ENCODE results near the gene HOXA9. TPM values are rescaled to one million over a fixed set of nuclear protein-coding genes. Genes with fewer than 3 reads are reported as not detected.

HOXA9 gene
- polyA plus RNA-seq, 1 donor (not counting 4 experiments of a cell fraction or from before 2014, with no cell fraction given), result 28.1 TPM

- Histone ChIP-seq H3K27ac (ENCODE audit: control insufficient read depth, insufficient read depth, low read length) (no peak overlapping the region), H3K27me3 (ENCODE audit: control insufficient read depth, extremely low read depth, insufficient read depth, low read length) (no peaks in the 10 kb centered on the region), H3K4me2 (ENCODE audit: control insufficient read depth, extremely low read depth, insufficient read depth, low read depth, low read length) (no peak overlapping the region), H3K9ac (ENCODE audit: control insufficient read depth, extremely low read depth, insufficient read depth, low read length) (no peak overlapping the region), H3K4me1 (ENCODE audit: control insufficient read depth, extremely low read depth, insufficient read depth, low read length) (peaks cover 44% of the 10 kb centered on the region), H4K20me1 (ENCODE audit: control insufficient read depth, extremely low read depth, insufficient read depth, low read length) (no peaks in the 10 kb centered on the region), H3K36me3 (ENCODE audit: control insufficient read depth in 2 of 2, extremely low read depth in 1 of 2, insufficient read depth in 2 of 2, low read length in 2 of 2) (no peaks in the 10 kb centered on the region), H3K4me3 (ENCODE audit: control insufficient read depth in 2 of 3, extremely low read depth in 1 of 3, insufficient read depth in 2 of 3, low read depth in 1 of 3, low read length in 3 of 3) (no peak overlapping the region), H3K9me1 (ENCODE audit: control insufficient read depth, extremely low read depth, insufficient read depth, low read length) (no peaks in the 10 kb centered on the region), H2AFZ (ENCODE audit: control insufficient read depth, low read length) (no peak overlapping the region), H3K79me2 (ENCODE audit: control insufficient read depth, insufficient read depth, low read length) (peaks cover 13% of the 10 kb centered on the region), H3K9me3 (ENCODE audit: control insufficient read depth, low read depth, low read length) (no peaks in the 10 kb centered on the region)
- no peak for TF ChIP-seq EZH2 (IDR thresholded peaks at IDR 0.05; ENCODE audit: low read length)
- TF ChIP-seq CTCF (optimal IDR thresholded peaks at IDR 0.05 in 1 of 3, IDR thresholded peaks at IDR 0.05 in 1 of 3, conservative IDR thresholded peaks at IDR 0.05 in 1 of 3; ENCODE audit: extremely low read depth in 1 of 3, insufficient read depth in 2 of 3, low read length in 3 of 3), result no peak
- dilution Hi-C loops (cut with MboI; ENCODE audit: extremely low pct_ligation_motif_present, low sequenced_read_pairs), result no loop called here
- DNase-seq (ENCODE audit: low read depth, low spot score), result no peak
- no peak for FAIRE-seq
Measured at GRCh38 chr7:27132214-27132613, 33.1 kb downstream of the HOXA9 start.

GRCh38 chr7:27131390-27131819 is 33.9 kb downstream of the HOXA9 start:
- peak overlapping the region; percentile 87 for H2AFZ ChIP-seq (ENCODE audit: control insufficient read depth, low read length)
- H3K27ac ChIP-seq (ENCODE audit: control insufficient read depth, insufficient read depth, low read length), result peak overlapping the region; percentile 90
- dilution Hi-C loops (cut with MboI; ENCODE audit: extremely low pct_ligation_motif_present, low sequenced_read_pairs), result no loop called here
- H3K36me3 ChIP-seq (ENCODE audit: control insufficient read depth in 2 of 2, extremely low read depth in 1 of 2, insufficient read depth in 2 of 2, low read length in 2 of 2), result no peaks in the 10 kb centered on the region
- H3K79me2 ChIP-seq (ENCODE audit: control insufficient read depth, insufficient read depth, low read length), result peaks cover 10% of the 10 kb centered on the region
- FAIRE-seq, result no peak
- no peak for DNase-seq (ENCODE audit: low read depth, low spot score)
- no peaks in the 10 kb centered on the region for H3K9me1 ChIP-seq (ENCODE audit: control insufficient read depth, extremely low read depth, insufficient read depth, low read length)
- peak overlapping the region; percentile 97 for H3K4me2 ChIP-seq (ENCODE audit: control insufficient read depth, extremely low read depth, insufficient read depth, low read depth, low read length)
- peak overlapping the region; percentile 93 for H3K9ac ChIP-seq (ENCODE audit: control insufficient read depth, extremely low read depth, insufficient read depth, low read length)
- TF ChIP-seq EZH2 (IDR thresholded peaks at IDR 0.05; ENCODE audit: low read length) (no peak), CTCF (optimal IDR thresholded peaks at IDR 0.05 in 1 of 3, IDR thresholded peaks at IDR 0.05 in 1 of 3, conservative IDR thresholded peaks at IDR 0.05 in 1 of 3; ENCODE audit: extremely low read depth in 1 of 3, insufficient read depth in 2 of 3, low read length in 3 of 3) (no peak)
- no peaks in the 10 kb centered on the region for H4K20me1 ChIP-seq (ENCODE audit: control insufficient read depth, extremely low read depth, insufficient read depth, low read length)
- peaks cover 38% of the 10 kb centered on the region for H3K4me1 ChIP-seq (ENCODE audit: control insufficient read depth, extremely low read depth, insufficient read depth, low read length)
- H3K9me3 ChIP-seq (ENCODE audit: control insufficient read depth, low read depth, low read length), result no peaks in the 10 kb centered on the region
- H3K4me3 ChIP-seq (ENCODE audit: control insufficient read depth in 2 of 3, extremely low read depth in 1 of 3, insufficient read depth in 2 of 3, low read depth in 1 of 3, low read length in 3 of 3), result peak overlapping the region; percentile 63 to 81 (median 77)
- no peaks in the 10 kb centered on the region for H3K27me3 ChIP-seq (ENCODE audit: control insufficient read depth, extremely low read depth, insufficient read depth, low read length)

All from keratinocyte (primary cell).